Tibial nerve (tissue), 4 donors: ENCODE data around the gene TMEM161A.

ENCODE experiments used
- EP300 ChIP-seq, 2 donors: sonication (generic); formaldehyde crosslinking; IDR thresholded peaks; one replicate each; pipeline ENCODE4 v1.6.1; 2017; ENCODE audit warnings: antibody characterized with exemption in 2 of 2, mild to moderate bottlenecking in 1 of 2
- POLR2A ChIP-seq, 2 donors: fragments of 450-650 bp; IDR thresholded peaks; one replicate each; pipeline ENCODE4 v1.6.1; 2017; ENCODE audit warnings: antibody characterized with exemption in 2 of 2, mild to moderate bottlenecking in 2 of 2, moderate library complexity in 2 of 2
- TF ChIP-seq, protein P1 (sequence below), 5 experiments: fragments of 200-600 bp in 3 of 5; fragments of 450-650 bp in 2 of 5; sonication (generic) in 3 of 5; IDR thresholded peaks; one replicate each; pipeline ENCODE4 v1.5.1; 2016 to 2019; ENCODE audit warnings: antibody characterized with exemption in 5 of 5, mild to moderate bottlenecking in 3 of 5, moderate library complexity in 2 of 5

DNA sequence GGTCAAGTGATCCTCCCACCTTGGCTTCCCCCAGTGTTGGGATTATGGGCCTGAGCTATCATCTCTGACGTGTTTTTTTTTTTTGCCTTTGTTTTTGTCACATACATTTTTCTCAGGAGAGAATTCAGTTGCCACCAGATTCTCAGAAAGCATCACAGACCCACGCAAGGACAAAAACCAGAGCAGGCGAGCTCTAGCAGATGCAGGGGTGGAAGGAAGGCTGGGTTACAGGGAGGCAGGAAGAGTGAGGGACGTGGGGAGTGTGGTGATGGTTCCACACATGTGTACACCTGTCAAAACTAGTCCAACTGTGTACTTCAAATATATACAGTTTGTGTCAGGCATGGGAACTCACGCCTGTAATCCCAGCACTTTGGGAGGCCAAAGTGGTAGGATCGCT, 4.3 kb downstream of the TMEM161A start:
- TF ChIP-seq POLR2A (IDR thresholded peaks at IDR 0.05) (no peak), EP300 (IDR thresholded peaks at IDR 0.05) (no peak)
- TF ChIP-seq, protein P1, sequence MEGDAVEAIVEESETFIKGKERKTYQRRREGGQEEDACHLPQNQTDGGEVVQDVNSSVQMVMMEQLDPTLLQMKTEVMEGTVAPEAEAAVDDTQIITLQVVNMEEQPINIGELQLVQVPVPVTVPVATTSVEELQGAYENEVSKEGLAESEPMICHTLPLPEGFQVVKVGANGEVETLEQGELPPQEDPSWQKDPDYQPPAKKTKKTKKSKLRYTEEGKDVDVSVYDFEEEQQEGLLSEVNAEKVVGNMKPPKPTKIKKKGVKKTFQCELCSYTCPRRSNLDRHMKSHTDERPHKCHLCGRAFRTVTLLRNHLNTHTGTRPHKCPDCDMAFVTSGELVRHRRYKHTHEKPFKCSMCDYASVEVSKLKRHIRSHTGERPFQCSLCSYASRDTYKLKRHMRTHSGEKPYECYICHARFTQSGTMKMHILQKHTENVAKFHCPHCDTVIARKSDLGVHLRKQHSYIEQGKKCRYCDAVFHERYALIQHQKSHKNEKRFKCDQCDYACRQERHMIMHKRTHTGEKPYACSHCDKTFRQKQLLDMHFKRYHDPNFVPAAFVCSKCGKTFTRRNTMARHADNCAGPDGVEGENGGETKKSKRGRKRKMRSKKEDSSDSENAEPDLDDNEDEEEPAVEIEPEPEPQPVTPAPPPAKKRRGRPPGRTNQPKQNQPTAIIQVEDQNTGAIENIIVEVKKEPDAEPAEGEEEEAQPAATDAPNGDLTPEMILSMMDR (IDR thresholded peaks at IDR 0.05): no peak
